Measurements from ENCODE around the gene POU1F1.

DNA sequence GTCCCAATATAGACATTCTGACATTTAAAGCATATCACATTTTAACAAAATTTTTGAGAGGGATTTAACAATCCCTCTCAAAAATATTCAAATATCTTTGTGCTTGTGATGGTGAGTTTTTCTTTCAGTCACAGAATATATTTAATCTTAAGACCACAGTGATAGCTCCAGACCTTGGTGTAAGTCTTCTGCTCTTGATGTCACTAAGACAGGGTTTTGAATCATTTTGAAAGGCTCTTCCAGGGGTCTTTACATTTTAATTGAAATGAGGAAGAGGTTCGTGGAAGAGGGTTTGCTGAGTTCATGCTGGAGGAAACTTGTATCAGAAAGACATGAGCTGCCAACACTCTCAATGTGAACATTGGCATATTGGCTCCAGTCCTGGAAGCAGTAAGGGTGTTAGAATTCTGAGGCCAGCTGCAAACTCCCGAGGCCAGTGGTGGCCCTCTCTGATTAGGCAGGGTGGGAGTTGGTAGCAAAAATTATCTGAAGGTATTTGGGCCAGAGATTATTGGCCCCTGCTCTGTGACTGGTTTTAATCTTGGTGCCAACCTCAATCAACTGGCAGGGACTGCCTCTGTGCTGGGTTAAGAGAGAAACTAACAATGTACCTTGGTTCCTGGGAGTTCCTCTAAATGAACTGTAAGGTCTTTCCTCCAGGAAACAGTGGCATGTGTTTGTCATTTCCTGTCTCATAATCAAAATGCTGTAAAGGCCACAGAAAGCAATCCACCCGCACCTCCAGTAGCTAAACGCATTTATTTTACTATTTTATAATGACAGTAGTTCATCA lies 5.3 kb downstream of the POU1F1 start:
- no peak for TF ChIP-seq CTCF (tag by site-specific recombination; IDR thresholded peaks at IDR 0.05)
- TF ChIP-seq TRIM28 (IDR thresholded peaks at IDR 0.05; ENCODE audit: borderline replicate concordance, low read length): no peak
- TF ChIP-seq, protein P1, sequence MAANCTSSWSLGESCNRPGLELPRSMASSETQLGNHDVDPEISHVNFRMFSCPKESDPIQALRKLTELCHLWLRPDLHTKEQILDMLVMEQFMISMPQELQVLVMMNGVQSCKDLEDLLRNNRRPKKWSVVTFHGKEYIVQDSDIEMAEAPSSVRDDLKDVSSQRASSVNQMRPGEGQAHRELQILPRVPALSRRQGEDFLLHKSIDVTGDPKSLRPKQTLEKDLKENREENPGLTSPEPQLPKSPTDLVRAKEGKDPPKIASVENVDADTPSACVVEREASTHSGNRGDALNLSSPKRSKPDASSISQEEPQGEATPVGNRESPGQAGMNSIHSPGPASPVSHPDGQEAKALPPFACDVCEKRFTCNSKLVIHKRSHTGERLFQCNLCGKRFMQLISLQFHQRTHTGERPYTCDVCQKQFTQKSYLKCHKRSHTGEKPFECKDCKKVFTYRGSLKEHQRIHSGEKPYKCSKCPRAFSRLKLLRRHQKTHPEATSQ (tag by site-specific recombination; IDR thresholded peaks at IDR 0.05): no peak
- TF ChIP-seq ZNF274 (IDR thresholded peaks at IDR 0.05; ENCODE audit: low read length): no peak
- TF ChIP-seq ZNF274 (tag by site-specific recombination; IDR thresholded peaks at IDR 0.05; ENCODE audit: borderline replicate concordance): no peak
- TF ChIP-seq, protein P2, sequence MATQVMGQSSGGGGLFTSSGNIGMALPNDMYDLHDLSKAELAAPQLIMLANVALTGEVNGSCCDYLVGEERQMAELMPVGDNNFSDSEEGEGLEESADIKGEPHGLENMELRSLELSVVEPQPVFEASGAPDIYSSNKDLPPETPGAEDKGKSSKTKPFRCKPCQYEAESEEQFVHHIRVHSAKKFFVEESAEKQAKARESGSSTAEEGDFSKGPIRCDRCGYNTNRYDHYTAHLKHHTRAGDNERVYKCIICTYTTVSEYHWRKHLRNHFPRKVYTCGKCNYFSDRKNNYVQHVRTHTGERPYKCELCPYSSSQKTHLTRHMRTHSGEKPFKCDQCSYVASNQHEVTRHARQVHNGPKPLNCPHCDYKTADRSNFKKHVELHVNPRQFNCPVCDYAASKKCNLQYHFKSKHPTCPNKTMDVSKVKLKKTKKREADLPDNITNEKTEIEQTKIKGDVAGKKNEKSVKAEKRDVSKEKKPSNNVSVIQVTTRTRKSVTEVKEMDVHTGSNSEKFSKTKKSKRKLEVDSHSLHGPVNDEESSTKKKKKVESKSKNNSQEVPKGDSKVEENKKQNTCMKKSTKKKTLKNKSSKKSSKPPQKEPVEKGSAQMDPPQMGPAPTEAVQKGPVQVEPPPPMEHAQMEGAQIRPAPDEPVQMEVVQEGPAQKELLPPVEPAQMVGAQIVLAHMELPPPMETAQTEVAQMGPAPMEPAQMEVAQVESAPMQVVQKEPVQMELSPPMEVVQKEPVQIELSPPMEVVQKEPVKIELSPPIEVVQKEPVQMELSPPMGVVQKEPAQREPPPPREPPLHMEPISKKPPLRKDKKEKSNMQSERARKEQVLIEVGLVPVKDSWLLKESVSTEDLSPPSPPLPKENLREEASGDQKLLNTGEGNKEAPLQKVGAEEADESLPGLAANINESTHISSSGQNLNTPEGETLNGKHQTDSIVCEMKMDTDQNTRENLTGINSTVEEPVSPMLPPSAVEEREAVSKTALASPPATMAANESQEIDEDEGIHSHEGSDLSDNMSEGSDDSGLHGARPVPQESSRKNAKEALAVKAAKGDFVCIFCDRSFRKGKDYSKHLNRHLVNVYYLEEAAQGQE (tag by site-specific recombination; IDR thresholded peaks at IDR 0.05): no peak
- no peak for TF ChIP-seq ZNF777 (tag by site-specific recombination; IDR thresholded peaks at IDR 0.05; ENCODE audit: borderline replicate concordance)
- no peak for TF ChIP-seq ZNF701 (tag by site-specific recombination; IDR thresholded peaks at IDR 0.05)
- no peak for TF ChIP-seq ZNF26 (tag by site-specific recombination; IDR thresholded peaks at IDR 0.05)
- no peak for TF ChIP-seq ZBTB11 (tag by site-specific recombination; conservative IDR thresholded peaks at IDR 0.05; ENCODE audit: low read depth)
- TF ChIP-seq, protein P3, sequence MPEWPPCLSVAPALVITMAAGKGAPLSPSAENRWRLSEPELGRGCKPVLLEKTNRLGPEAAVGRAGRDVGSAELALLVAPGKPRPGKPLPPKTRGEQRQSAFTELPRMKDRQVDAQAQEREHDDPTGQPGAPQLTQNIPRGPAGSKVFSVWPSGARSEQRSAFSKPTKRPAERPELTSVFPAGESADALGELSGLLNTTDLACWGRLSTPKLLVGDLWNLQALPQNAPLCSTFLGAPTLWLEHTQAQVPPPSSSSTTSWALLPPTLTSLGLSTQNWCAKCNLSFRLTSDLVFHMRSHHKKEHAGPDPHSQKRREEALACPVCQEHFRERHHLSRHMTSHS (tag by site-specific recombination; IDR thresholded peaks at IDR 0.05): no peak

Data from HEK293 (cell line).